NT2/D1 (cell line): ENCODE results near the gene GMPR2.
"Not testable (repeated sequence)": the region's sequence is repeated elsewhere in the genome, so short reads cannot be mapped to it uniquely, and the experiment has no call there.

Experiments
- SUZ12 ChIP-seq: IDR thresholded peaks from 2 replicates; pipeline ENCODE4 v1.6.1; 2011; ENCODE audit not compliant: insufficient read length, insufficient read depth; ENCODE audit errors: extremely low read depth
- YY1 ChIP-seq: IDR thresholded peaks from 2 replicates; pipeline ENCODE4 v1.6.1; 2011; ENCODE audit not compliant: insufficient read length, insufficient read depth
- ZNF274 ChIP-seq: IDR thresholded peaks from 2 replicates; pipeline ENCODE4 v1.6.1; 2011; ENCODE audit warnings: mild to moderate bottlenecking, low read depth, low read length

- not testable (repeated sequence) for TF ChIP-seq YY1, ZNF274, SUZ12
Observed at GRCh38 chr14:24203249-24203886, 29.4 kb upstream of the GMPR2 start.
